GM12874 (cell line): ENCODE measurements around the gene TOPBP1.

Experiments
- TF ChIP-seq, protein P1 (sequence below): IDR thresholded peaks from 2 replicates; pipeline ENCODE4 v1.5.1; 2011; ENCODE audit warnings: low read depth, mild to moderate bottlenecking, control low read depth, low read length, moderate library complexity; ENCODE audit not compliant: insufficient read depth

TOPBP1 gene

DNA sequence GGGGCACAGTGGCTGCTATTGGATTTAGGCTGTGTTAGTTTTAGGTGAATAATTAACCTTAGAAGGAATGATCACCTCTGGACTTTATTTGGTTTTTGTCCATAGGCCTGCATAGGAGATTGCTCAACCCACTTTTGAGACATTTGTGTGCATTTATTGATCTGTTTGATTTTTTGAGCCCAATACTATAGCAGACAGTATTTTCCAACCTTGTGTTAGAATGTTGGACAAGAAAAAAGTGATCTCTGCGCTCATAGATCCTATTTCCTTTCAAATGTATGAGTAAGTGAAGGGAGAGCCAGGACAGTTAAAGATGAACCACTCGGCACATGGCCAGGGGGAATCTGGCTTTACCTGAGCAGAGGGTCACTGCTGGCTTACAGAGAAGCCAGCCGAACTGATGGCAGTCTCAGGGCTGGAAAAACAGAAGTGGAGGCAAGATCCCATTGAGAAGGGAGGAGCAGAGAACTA lies 8.8 kb upstream of the TOPBP1 start:
- TF ChIP-seq, protein P1, sequence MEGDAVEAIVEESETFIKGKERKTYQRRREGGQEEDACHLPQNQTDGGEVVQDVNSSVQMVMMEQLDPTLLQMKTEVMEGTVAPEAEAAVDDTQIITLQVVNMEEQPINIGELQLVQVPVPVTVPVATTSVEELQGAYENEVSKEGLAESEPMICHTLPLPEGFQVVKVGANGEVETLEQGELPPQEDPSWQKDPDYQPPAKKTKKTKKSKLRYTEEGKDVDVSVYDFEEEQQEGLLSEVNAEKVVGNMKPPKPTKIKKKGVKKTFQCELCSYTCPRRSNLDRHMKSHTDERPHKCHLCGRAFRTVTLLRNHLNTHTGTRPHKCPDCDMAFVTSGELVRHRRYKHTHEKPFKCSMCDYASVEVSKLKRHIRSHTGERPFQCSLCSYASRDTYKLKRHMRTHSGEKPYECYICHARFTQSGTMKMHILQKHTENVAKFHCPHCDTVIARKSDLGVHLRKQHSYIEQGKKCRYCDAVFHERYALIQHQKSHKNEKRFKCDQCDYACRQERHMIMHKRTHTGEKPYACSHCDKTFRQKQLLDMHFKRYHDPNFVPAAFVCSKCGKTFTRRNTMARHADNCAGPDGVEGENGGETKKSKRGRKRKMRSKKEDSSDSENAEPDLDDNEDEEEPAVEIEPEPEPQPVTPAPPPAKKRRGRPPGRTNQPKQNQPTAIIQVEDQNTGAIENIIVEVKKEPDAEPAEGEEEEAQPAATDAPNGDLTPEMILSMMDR = no peak

DNA sequence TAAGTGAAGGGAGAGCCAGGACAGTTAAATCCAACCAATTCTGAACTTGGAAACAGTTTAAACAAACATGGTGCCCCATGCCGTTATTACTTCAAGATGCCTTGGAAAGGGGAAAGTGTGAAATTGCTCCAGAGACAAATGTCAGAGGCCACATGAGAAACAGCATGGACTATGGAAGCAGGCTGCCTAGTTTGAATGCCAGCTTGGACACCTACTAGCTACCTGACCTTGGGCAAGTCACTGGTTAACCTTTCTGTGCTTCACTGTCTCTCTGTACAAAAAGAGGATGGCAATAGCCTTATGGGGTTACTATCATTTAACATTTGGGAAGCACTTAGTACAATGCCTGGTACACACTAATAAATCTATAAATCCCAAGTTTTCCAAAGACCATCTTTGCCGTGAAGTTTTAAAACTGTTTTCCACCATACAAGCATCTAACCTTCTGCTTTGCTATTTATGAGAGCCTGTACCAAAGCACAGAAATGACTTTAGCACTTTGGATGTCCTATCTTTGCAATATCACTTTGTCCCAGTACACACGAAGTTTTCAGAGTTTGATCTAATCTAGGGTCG lies 8.3 kb upstream of the TOPBP1 start:
- TF ChIP-seq, protein P1 = no peak

DNA sequence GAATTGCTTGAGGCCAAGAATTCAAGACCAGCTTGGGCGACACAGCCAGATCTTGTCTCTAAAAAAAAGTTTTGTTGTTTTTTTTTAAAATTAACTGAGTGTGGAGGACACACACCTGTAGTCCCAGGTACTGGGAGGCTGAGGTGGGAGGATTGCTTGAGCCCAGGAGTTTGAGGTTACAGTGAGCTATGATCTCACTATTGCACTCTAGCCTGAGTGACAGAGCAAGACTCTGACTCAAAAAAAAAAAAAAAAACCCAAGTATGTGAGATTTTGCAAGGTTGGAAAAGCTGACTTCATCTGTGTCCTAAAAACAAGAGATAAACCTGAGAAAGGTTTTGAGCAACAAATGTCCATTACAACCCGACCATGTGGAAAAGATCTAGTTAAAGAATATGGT lies 5.4 kb upstream of the TOPBP1 start:
- TF ChIP-seq, protein P1 = no peak

DNA sequence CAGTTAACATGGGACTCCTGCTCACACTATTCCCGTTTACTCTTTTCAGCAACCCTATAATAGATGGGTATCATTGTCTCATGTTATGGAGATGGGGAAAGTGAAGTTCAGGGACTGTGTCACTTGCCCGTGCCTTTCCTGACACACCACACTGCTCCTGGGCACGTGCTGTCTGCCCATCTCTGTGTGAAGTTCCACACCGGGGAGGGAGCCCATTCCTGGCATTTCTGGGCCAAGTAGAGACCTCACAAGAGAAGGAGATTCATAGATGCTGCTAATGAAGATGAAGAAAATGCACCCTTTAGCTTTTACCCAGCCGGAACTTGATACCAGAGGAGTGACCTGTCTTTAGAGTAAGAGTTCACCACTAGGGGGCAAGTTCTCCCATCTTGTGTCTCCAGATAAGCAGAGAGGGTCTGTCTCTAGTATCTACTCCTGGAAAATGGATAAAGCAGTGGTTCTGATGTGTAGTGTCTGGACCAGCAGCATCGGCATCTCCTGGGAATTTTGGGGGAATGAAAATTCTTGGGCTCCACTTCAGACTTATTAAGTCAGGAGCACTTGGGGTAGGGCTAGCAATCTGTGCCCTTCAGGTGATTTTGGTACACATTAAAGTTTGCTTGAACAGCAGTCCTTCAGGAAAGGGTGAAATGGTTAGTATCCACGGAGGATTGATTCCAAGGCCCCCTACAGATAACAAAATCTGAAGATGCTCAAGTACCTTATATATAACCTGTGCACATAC lies 2.0 kb upstream of the TOPBP1 start:
- TF ChIP-seq, protein P1 = peak; percentile 83

DNA sequence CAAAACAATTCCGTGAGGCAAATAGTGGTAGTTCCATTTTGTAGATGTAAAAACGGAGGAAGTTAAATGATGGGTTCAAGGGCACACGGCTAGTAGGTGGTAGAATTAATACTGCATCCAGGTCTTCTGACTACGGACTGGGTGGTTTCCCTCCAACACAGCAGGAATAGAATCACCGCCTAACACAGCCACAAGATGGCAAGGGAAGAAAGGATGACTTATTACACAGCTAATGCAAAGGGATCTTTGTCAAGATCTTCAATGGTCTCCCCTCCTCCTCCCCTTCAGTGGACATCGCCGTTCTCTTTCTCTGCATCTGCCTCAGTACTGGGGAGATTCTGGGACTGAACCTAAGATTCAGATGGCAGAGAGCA lies 524 bp upstream of the TOPBP1 start:
- TF ChIP-seq, protein P1 = no peak

DNA sequence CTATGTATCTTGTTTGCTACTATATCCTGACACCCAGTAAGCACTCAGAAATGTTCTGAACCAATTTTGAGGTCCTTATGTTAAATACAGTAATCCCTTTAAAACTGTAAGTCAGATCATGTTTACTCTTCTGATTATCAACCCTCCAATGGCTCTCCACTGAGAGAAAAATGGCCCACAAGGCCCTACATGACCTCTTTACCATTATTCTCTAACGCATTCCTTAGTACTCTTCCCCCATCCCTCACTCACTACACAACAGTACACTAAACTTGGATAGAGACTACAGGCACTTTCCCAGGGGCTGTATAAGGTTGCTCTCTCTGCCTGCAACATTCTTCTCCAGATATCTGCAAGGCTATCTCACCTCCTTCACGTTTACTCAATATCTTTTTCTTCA lies 1.9 kb downstream of the TOPBP1 start:
- TF ChIP-seq, protein P1 = no peak

DNA sequence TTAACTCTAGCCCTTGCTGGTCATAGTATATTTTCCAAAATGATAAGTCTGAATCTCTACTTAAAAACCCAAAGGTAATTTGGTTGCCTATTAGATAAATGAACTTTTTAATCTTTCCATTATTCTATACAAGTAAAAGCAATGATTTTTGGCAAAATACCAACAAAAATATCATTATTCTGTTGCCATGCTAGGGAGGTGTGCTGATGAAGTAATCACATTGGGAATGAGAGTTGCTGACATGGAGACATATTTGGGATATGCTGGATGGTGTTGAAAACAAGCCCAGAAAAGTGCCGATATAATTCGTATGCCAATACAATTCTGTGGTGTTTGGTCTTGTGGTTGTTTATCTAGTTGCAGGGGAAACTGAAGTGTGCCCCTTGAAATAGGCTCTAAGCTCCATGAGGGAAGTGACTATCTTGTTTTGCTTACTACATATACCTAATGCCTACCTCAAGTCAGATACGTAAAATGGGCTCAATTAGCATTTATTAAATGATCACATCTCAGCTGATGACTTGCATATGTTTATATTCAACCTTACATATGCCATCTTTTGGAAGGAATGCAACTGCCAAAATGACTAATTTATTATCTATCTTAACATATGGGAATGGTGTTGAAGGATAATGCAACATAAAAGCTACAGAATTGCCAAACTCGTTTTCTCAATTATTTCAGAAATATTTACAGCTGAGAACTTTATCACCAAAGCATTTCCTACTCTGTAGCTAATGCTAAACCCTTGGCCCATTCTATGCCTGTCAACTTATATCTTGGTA lies 5.8 kb downstream of the TOPBP1 start:
- TF ChIP-seq, protein P1 = no peak
